HUDEP-2 (cell line): ENCODE data around the gene STXBP4.

Source experiments
- DNase-seq, 76 experiments: peaks; one replicate each; lab custom pipeline; 2025; ENCODE audit not compliant: unreplicated experiment in 76 of 76; lab: John Stamatoyannopoulos, UW

The STXBP4 gene

GRCh38 chr17:55210292-55210691, 241.7 kb downstream of the STXBP4 start:
- no peak for DNase-seq

- no peak for DNase-seq
These were observed 244.3 kb downstream of the STXBP4 start for GRCh38 chr17:55212880-55213279.

- no peak for DNase-seq
These were observed 247.1 kb downstream of the STXBP4 start for GRCh38 chr17:55215711-55216110.

GRCh38 chr17:55216888-55217287, 248.3 kb downstream of the STXBP4 start:
- no peak for DNase-seq

GRCh38 chr17:55219459-55219858, 250.9 kb downstream of the STXBP4 start:
- DNase-seq, result no peak

- no peak for DNase-seq
These were observed 251.4 kb downstream of the STXBP4 start for GRCh38 chr17:55219934-55220333.
